HCT116 (cell line): Measurements from ENCODE around the gene ABCC2. TPM values are rescaled to one million over a fixed set of nuclear protein-coding genes. Genes with fewer than 3 reads are reported as not detected.

Experiments
- ATAC-seq: fragments of 200-7000 bp; cut with Tn5 transposase; 2 replicates; pipeline ENCODE4 v1.9.1; 2020; ENCODE audit warnings: mild to moderate bottlenecking, moderate library complexity
- BruUV-seq: library from RNA; stranded (reverse); fragments of 400-500 nt; replicated peaks from 2 replicates; lab custom pipeline; 2021; lab: Mats Ljungman, UMichigan
- CTCF ChIA-PET: fragments of 300-600 bp; sonication (Branson Sonifier 250); formaldehyde crosslinking; loops from one replicate; lab custom pipeline; 2021; ENCODE audit warnings: antibody characterized with exemption; lab: Charles Lee
- POLR2A ChIA-PET: fragments of 300-600, 350-600 bp; sonication (Branson Sonifier 250); formaldehyde crosslinking; loops from one replicate; lab custom pipeline; 2021; ENCODE audit warnings: antibody characterized with exemption; lab: Charles Lee
- RAD21 ChIA-PET, 2 experiments: fragments of 300-600 bp; sonication (Branson Sonifier 250); formaldehyde crosslinking; loops; one replicate each; lab custom pipeline; 2023; ENCODE audit warnings: low total read pairs in 2 of 2; ENCODE audit not compliant: uncharacterized antibody in 2 of 2, unreplicated experiment in 2 of 2, low non-redundant PET in 1 of 2; lab: Charles Lee
- DNase-seq: peaks from one replicate; pipeline ENCODE4 v3.0.0-alpha.2; 2010; ENCODE audit warnings: low read depth, low spot score
- H2AFZ ChIP-seq: fragments of 200-600 bp; shearing (Covaris generic), sonication (generic); 2 replicates; pipeline ENCODE4 v1.6.1; 2017; ENCODE audit warnings: low read depth, mixed run types, mixed read lengths, antibody characterized with exemption, low read length; ENCODE audit not compliant: poor library complexity, severe bottlenecking
- H3K27ac ChIP-seq: 2 replicates; pipeline ENCODE4 v1.5.1; 2012; ENCODE audit warnings: low read depth, low read length
- H3K27me3 ChIP-seq: fragments of 200-600 bp; sonication (generic); 2 replicates; pipeline ENCODE4 v1.6.1; 2016; ENCODE audit warnings: mixed run types, low read length, mixed read lengths; ENCODE audit not compliant: insufficient read depth
- H3K36me3 ChIP-seq, 2 experiments: fragments of 200-500 bp in 1 of 2; fragments of 200-600 bp in 1 of 2; sonication (Bioruptor generic) in 1 of 2; sonication (generic) in 1 of 2; 2 replicates each; pipeline versions ENCODE4 v1.5.1 to v1.6.1; 2014 to 2016; ENCODE audit warnings: low read length in 2 of 2, inconsistent platforms in 1 of 2, mixed read lengths in 1 of 2, mixed run types in 1 of 2; ENCODE audit not compliant: insufficient read depth in 2 of 2, control insufficient read depth in 1 of 2
- H3K4me1 ChIP-seq, 2 experiments: fragments of 200-600 bp in 1 of 2; sonication (generic) in 1 of 2; 2 replicates each; pipeline versions ENCODE4 v1.5.1 to v1.6.1; 2012 to 2017; ENCODE audit warnings: low read length in 2 of 2, inconsistent platforms in 1 of 2, mild to moderate bottlenecking in 1 of 2, mixed read lengths in 1 of 2, mixed run types in 1 of 2, moderate library complexity in 1 of 2; ENCODE audit not compliant: insufficient read depth in 2 of 2, control insufficient read depth in 1 of 2
- H3K4me2 ChIP-seq: fragments of 200-600 bp; sonication (generic); 2 replicates; pipeline ENCODE4 v1.6.1; 2017; ENCODE audit warnings: mixed run types, low read length, mixed read lengths
- H3K4me3 ChIP-seq, 2 experiments: fragments of 200-600 bp in 1 of 2; sonication (generic) in 1 of 2; replicated peaks in 1 of 2; 2 replicates each; pipeline ENCODE4 v1.5.1; 2011 to 2016; ENCODE audit warnings: low read length in 2 of 2, control low read depth in 1 of 2, low read depth in 1 of 2, mild to moderate bottlenecking in 1 of 2, mixed read lengths in 1 of 2, mixed run types in 1 of 2
- H3K79me2 ChIP-seq: fragments of 200-600 bp; sonication (generic); 2 replicates; pipeline ENCODE4 v1.6.1; 2017; ENCODE audit warnings: mild to moderate bottlenecking, mixed run types, low read length, moderate library complexity, mixed read lengths; ENCODE audit not compliant: insufficient read depth
- H3K9ac ChIP-seq: fragments of 200-600 bp; sonication (generic); 2 replicates; pipeline ENCODE4 v1.6.1; 2016; ENCODE audit warnings: low read length, mixed read lengths
- H3K9me2 ChIP-seq: fragments of 200-600 bp; sonication (generic), shearing (Covaris generic); 2 replicates; pipeline ENCODE4 v1.6.1; 2017; ENCODE audit warnings: mixed run types, mild to moderate bottlenecking, moderate library complexity; ENCODE audit not compliant: insufficient read depth
- H3K9me3 ChIP-seq, 2 experiments: fragments of 200-500 bp in 1 of 2; fragments of 200-600 bp in 1 of 2; sonication (Bioruptor generic) in 1 of 2; sonication (generic) in 1 of 2; 2 replicates each; pipeline ENCODE4 v1.6.1; 2014 to 2017; ENCODE audit warnings: low read length in 2 of 2, mixed read lengths in 2 of 2, inconsistent platforms in 1 of 2, low read depth in 1 of 2, mild to moderate bottlenecking in 1 of 2, mixed run types in 1 of 2, moderate library complexity in 1 of 2; ENCODE audit not compliant: control insufficient read depth in 1 of 2, insufficient read depth in 1 of 2
- H4K20me1 ChIP-seq: fragments of 200-600 bp; sonication (generic), shearing (Covaris generic); 2 replicates; pipeline ENCODE4 v1.6.1; 2017; ENCODE audit warnings: mixed run types, mild to moderate bottlenecking, moderate library complexity; ENCODE audit not compliant: insufficient read depth
- EGR1 ChIP-seq: IDR thresholded peaks from 2 replicates; pipeline ENCODE4 v1.6.1; 2012; ENCODE audit warnings: low read depth
- ELF1 ChIP-seq: IDR thresholded peaks from 2 replicates; pipeline ENCODE4 v1.6.1; 2012; ENCODE audit warnings: low read depth, borderline replicate concordance
- EZH2 ChIP-seq: fragments of 200-600 bp; sonication (generic); IDR thresholded peaks from 2 replicates; pipeline ENCODE4 v1.6.1; 2017; ENCODE audit warnings: antibody characterized with exemption, mixed run types
- EZH2phosphoT487 ChIP-seq: fragments of 200-600 bp; IDR thresholded peaks from 2 replicates; pipeline ENCODE4 v1.6.1; 2018; ENCODE audit warnings: antibody characterized with exemption, borderline replicate concordance
- RAD21 ChIP-seq: IDR thresholded peaks from 2 replicates; pipeline ENCODE4 v1.6.1; 2012; ENCODE audit warnings: low read depth, mild to moderate bottlenecking
- REST ChIP-seq: IDR thresholded peaks from 2 replicates; pipeline ENCODE4 v1.6.1; 2012; ENCODE audit warnings: low read depth
- SP1 ChIP-seq: IDR thresholded peaks from 2 replicates; pipeline ENCODE4 v1.6.1; 2012; ENCODE audit warnings: low read depth
- YY1 ChIP-seq: IDR thresholded peaks from 2 replicates; pipeline ENCODE4 v1.6.1; 2011; ENCODE audit warnings: low read length, low read depth, moderate library complexity, mild to moderate bottlenecking; ENCODE audit not compliant: insufficient replicate concordance; ENCODE audit errors: extremely low read depth
- ZNF274 ChIP-seq: fragments of 200-500 bp; sonication (Bioruptor generic); IDR thresholded peaks from 2 replicates; pipeline ENCODE4 v1.6.1; 2014; ENCODE audit warnings: mild to moderate bottlenecking, low read depth, low read length, inconsistent platforms
- intact Hi-C: fragments of 100-400 bp; cut with micrococcal nuclease; formaldehyde crosslinking; loops from 2 replicates; pipeline ENCODE4 v1.10.0; 2022
- total RNA-seq: library from RNA; stranded (reverse); gene quantifications from one replicate; pipeline ENCODE4 v1.2.1, GENCODE V29; 2021; ENCODE audit not compliant: unreplicated experiment
- TF ChIP-seq, protein P1 (sequence below): IDR thresholded peaks from 2 replicates; pipeline ENCODE4 v1.6.1; 2012

Gene ABCC2
- total RNA-seq, 1 experiment from 2014 or later: 88.2 TPM

- RAD21 ChIA-PET: no interaction called here
- no peaks in the 10 kb centered on the region for H3K9me2 ChIP-seq
- BruUV-seq: no TSS peak
- no peak overlapping the region for H3K9ac ChIP-seq
- H3K4me1 ChIP-seq: no peaks in the 10 kb centered on the region
- TF ChIP-seq ZNF274 (no peak), REST (no peak), SP1 (no peak), EZH2phosphoT487 (no peak), RAD21 (no peak), YY1 (no peak), EZH2 (no peak), ELF1 (no peak), EGR1 (no peak)
- TF ChIP-seq, protein P1, sequence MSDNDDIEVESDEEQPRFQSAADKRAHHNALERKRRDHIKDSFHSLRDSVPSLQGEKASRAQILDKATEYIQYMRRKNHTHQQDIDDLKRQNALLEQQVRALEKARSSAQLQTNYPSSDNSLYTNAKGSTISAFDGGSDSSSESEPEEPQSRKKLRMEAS: no peak
- no peak overlapping the region for H3K4me3 ChIP-seq
- POLR2A ChIA-PET: no interaction called here
- H3K27ac ChIP-seq: no peak overlapping the region
- CTCF ChIA-PET: no interaction called here
- no peak overlapping the region for H2AFZ ChIP-seq
- no peak for DNase-seq
- H3K4me2 ChIP-seq: no peak overlapping the region
- no peaks in the 10 kb centered on the region for H3K9me3 ChIP-seq
- H3K36me3 ChIP-seq: peaks cover 31 to 77% of the 10 kb centered on the region in 2 experiments; a peak in 3 of 4 replicates
- no peaks in the 10 kb centered on the region for H4K20me1 ChIP-seq
- ATAC-seq: no peak
- no peaks in the 10 kb centered on the region for H3K79me2 ChIP-seq
- H3K27me3 ChIP-seq: no peaks in the 10 kb centered on the region
- intact Hi-C loops: no loop called here
Observed at GRCh38 chr10:99809931-99810615, 27.6 kb downstream of the ABCC2 start.
